ENCODE data around the gene BNIP3.
A peak's percentile ranks its signal among the peaks of the same experiment; 100 is the strongest.

The BNIP3 gene

GRCh38 chr10:131981429-131982184 is at the start of gene BNIP3:
BNIP3 (minus strand) TSS chr10:131981923; CDS start chr10:131981806, 117 bp downstream.
- DNase-seq (ENCODE audit: low read depth) = peak; percentile 44

GRCh38 chr10:132030898-132031463 is 49.3 kb upstream of the BNIP3 start:
- no peak for DNase-seq (ENCODE audit: low read depth)

- DNase-seq (ENCODE audit: low read depth) = no peak
These were observed 47.0 kb upstream of the BNIP3 start for GRCh38 chr10:132028706-132029105.

GRCh38 chr10:132027423-132027983 is 45.8 kb upstream of the BNIP3 start:
- no peak for DNase-seq (ENCODE audit: low read depth)

- DNase-seq (ENCODE audit: low read depth) = peak; percentile 10
These were observed 41.5 kb upstream of the BNIP3 start for GRCh38 chr10:132023092-132023811.

- DNase-seq (ENCODE audit: low read depth) = no peak
These were observed 40.5 kb upstream of the BNIP3 start for GRCh38 chr10:132022241-132022640.

- DNase-seq (ENCODE audit: low read depth) = no peak
These were observed 39.9 kb upstream of the BNIP3 start for GRCh38 chr10:132021504-132022143.

- DNase-seq (ENCODE audit: low read depth) = no peak
These were observed 39.3 kb upstream of the BNIP3 start for GRCh38 chr10:132021046-132021445.

GRCh38 chr10:132020456-132020855 is 38.7 kb upstream of the BNIP3 start:
- no peak for DNase-seq (ENCODE audit: low read depth)

GRCh38 chr10:132019366-132019765 is 37.6 kb upstream of the BNIP3 start:
- no peak for DNase-seq (ENCODE audit: low read depth)

- DNase-seq (ENCODE audit: low read depth) = no peak
These were observed 36.7 kb upstream of the BNIP3 start for GRCh38 chr10:132018446-132018845.

- DNase-seq (ENCODE audit: low read depth) = no peak
These were observed 34.8 kb upstream of the BNIP3 start for GRCh38 chr10:132016514-132016913.

- no peak for DNase-seq (ENCODE audit: low read depth)
These were observed 29.7 kb upstream of the BNIP3 start for GRCh38 chr10:132011445-132011844.

GRCh38 chr10:132011024-132011423 is 29.3 kb upstream of the BNIP3 start:
- no peak for DNase-seq (ENCODE audit: low read depth)

- DNase-seq (ENCODE audit: low read depth) = no peak
These were observed 28.8 kb upstream of the BNIP3 start for GRCh38 chr10:132010483-132010882.

GRCh38 chr10:132009575-132009974 is 27.9 kb upstream of the BNIP3 start:
- no peak for DNase-seq (ENCODE audit: low read depth)

GRCh38 chr10:132007681-132008080 is 26.0 kb upstream of the BNIP3 start:
- no peak for DNase-seq (ENCODE audit: low read depth)

GRCh38 chr10:132006966-132007365 is 25.2 kb upstream of the BNIP3 start:
- DNase-seq (ENCODE audit: low read depth) = no peak

GRCh38 chr10:132005147-132005546 is 23.4 kb upstream of the BNIP3 start:
- no peak for DNase-seq (ENCODE audit: low read depth)

- no peak for DNase-seq (ENCODE audit: low read depth)
These were observed 22.3 kb upstream of the BNIP3 start for GRCh38 chr10:132004052-132004451.

- DNase-seq (ENCODE audit: low read depth) = no peak
These were observed 21.7 kb upstream of the BNIP3 start for GRCh38 chr10:132003282-132003924.

GRCh38 chr10:132002004-132002403 is 20.3 kb upstream of the BNIP3 start:
- DNase-seq (ENCODE audit: low read depth) = no peak
